GM18909 (cell line): Measurements from ENCODE around the gene TEKT5.

Experiments used
- ATAC-seq: cut with Tn5 transposase; IDR thresholded peaks from one replicate; pipeline ENCODE4 v1.9.1; 2021; ENCODE audit warnings: mild to moderate bottlenecking; ENCODE audit not compliant: unreplicated experiment, poor library complexity

Gene TEKT5

GRCh38 chr16:10587622-10588021 is 107.1 kb downstream of the TEKT5 start:
- ATAC-seq, result no peak

GRCh38 chr16:10584981-10585438 is 109.7 kb downstream of the TEKT5 start:
- no peak for ATAC-seq

GRCh38 chr16:10583269-10583668 is 111.5 kb downstream of the TEKT5 start:
- no peak for ATAC-seq

GRCh38 chr16:10581507-10581906 is 113.2 kb downstream of the TEKT5 start:
- no peak for ATAC-seq

GRCh38 chr16:10580883-10581247 is 113.9 kb downstream of the TEKT5 start:
- ATAC-seq, result no peak

- no peak for ATAC-seq
Measured at GRCh38 chr16:10579965-10580882, 114.5 kb downstream of the TEKT5 start, which contains the start of gene EMP2. TSS of gene EMP2 (minus strand) at chr16:10580598. CDS start at chr16:10547617, 32,981 bp downstream.

GRCh38 chr16:10579575-10579964 is 115.2 kb downstream of the TEKT5 start:
- ATAC-seq, result no peak

- ATAC-seq, result no peak
Measured at GRCh38 chr16:10578474-10579316, 116.0 kb downstream of the TEKT5 start.
